EH (cell line): ENCODE data around the gene SRCAP.

Source experiments
- DNase-seq: peaks from one replicate; pipeline ENCODE4 v3.0.0-alpha.2; 2015; ENCODE audit warnings: low read depth

The SRCAP gene

DNA sequence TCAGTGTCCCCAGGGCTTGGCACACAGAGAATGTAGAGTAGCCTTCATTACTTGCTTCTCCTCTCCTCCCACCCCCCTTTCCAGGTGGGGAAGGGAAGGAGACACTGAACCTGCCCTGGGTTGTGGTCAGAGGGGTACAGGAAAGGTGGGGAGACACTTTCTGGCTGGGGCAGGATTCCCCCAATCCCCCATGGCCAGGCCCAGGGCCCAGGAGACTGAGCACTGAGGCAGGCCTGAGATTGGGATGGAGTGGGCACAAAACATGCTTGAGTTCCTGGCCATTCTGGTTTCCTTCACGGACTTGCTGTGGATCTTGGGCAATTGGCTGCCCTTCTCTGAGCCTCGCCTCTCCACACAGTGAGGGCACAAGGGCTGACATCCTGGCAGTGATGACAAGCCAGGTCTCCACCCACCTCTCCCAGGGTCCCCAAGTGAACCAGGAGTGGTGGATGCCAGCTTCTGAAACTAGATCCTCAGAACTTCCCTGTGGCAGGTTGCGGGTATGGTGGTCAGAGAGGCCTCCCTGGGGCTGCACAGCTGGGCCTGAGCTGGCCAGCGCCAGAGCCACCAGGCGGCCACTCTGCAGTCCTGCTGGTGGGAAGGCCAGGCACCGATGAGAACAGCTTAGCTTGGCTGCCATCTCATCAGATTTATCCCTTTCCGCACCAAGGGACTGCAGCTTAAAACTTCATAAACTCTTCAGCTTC, 78.8 kb downstream of the SRCAP start:
- peak; percentile 8 for DNase-seq

GRCh38 chr16:30778549-30779244, 79.7 kb downstream of the SRCAP start:
- DNase-seq = peak; percentile 14

DNA sequence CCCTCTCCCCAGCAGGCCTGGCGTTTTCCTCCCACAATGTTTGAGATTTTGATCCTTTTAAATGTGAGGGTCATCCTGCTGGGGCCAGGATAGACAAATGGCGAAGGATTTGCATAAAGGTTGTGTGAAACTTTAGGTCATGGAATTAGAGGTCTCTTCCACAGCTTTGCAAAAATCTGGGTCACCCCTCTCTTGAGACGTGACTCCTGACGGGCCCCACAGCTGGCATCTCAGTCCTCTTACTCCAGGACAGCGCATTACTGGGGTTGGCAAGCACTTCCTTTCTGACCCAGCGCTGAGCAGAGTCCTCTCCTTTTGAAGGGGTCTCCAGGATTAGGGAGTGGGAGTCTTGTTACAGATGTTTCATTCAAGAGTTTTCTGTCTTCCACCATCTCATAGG, 80.6 kb downstream of the SRCAP start:
- DNase-seq = no peak

DNA sequence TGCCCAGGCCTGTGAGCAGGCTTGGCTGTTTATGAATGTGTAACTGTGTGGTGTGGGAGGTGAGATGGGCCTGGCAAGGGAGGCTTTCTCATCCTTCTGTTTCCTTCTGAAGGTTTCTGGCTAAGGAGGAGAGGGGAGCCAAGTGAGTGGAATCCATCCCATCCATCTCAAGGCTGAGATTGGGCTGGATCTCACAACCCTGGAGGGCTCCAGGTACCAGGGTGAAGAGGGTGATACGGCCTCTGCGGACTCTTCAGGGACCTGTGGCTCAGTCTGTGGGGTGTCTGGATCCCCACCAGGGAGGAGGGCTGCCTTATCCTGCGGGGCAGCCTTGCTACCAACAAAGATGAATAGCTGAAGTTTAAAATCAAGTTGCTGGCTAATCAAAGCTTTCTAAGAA, 81.0 kb downstream of the SRCAP start:
- DNase-seq = no peak

DNA sequence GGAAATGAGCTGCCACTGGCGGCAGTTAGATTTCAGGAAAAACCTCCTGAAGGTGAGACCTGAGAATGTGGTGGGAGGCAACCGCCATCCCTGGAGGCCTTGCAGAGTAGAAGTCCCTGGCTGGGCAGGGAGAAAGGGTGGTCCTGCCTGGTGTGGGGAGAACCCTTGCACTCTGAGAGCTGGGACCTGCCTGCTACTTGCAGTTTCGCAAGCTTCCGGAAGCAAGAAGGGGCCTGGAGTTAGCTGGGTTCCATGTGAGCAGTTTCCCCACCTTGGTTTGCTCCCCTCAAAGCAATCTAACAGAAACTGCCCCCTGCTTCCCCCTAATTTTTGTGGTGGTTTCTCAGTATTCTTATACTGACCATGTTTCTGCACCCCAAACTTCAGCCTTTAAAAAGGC, 81.6 kb downstream of the SRCAP start:
- no peak for DNase-seq

GRCh38 chr16:30782486-30783279, 83.7 kb downstream of the SRCAP start:
- no peak for DNase-seq

GRCh38 chr16:30783280-30784109, 84.5 kb downstream of the SRCAP start:
- DNase-seq = no peak

DNA sequence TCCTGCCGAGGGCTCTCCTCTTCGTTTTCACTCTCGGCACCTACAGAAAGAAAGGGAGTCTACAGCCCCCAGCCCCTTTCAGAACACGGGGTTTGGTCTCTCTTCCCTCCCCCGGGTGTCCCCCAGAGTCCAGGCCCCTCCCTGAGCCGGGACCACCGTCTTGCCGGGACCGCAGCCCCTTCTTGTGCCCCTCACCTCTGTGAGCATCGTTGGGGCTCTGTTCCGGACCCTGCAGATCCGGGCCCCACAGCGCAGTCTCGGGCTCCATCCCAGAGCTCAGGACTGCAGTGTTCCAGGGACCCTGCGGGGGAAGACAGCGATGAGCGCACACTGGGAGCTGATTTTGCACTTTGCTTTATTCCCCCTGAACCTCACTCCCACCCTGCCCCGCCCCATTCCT, 85.2 kb downstream of the SRCAP start:
- no peak for DNase-seq

GRCh38 chr16:30785126-30786106, 86.4 kb downstream of the SRCAP start:
- DNase-seq = no peak

DNA sequence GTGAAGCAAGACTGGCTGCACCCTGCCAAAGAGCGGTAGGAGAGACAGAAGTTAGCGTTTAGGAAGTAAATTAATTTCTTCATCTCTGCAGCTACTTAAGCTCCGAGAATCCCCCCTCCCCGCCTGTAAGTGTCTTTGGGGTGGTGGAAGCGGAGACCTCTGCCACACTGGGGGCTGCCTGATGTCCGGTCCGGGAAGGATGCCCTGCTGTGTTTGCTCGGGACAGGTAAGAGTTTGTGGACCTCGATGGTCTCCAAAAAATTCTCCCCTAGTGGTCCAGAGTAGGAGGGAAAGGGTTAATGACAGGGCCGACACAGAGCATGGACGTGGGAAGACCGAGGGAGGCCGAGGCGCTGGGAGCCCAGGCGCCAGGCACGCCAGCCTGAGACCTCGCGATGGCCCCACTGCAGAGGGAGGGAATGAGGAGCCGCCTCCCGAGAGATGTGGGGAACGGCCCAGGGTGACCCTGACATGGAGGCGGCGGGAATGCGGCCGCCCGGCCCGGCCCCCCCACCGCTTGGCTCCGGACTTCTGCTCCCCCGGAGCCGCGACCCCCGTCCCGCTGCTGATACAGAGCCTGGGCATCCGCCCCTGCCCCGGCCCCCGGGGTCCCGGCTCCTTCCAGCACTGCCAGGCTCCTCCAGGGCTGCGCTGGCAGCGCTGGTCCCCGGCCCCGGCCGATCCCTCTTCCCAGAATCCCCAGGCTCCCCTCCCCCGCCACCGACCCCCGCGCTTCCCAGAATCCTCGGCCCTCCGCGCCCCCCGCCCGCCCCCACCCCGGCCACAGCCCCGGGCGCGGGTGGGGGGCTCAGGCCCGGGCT, 87.4 kb downstream of the SRCAP start:
- peak; percentile 80 for DNase-seq

DNA sequence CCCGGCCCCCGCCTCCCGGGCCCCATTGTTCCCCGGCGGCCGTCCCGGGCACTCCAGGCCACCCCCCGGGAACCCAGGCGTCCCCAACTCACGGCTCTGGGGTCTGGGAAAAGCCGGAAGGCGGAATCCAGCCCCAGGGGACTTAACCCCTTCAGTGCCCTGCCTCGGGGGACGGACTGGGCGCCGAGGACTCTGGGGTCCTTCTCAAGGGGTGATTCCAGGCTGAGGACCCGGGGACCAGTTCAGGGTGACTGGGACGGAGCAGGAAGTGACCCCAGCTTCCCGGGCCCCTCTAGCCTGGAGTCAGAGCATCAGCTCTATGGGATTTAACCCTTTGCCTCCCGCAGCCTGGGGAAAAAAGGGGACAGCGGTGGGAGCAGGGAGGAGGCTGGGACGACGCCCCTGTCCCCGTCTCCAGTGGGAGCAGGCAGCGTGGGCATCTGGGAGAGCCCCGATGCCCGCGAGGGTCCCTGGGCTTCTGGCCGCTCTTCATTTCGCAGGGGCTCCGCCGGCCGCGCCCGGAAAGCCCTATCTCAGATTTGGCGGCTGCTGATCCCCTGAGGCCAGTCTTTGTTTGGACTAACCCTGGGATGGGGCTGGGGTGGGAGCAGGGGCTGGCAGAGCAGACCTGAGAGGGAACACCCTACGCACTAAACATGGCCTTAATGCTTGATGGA, 88.1 kb downstream of the SRCAP start, which contains the start of gene ZNF629:
Gene ZNF629, minus strand, starts transcription at position 270 of the 677 bp plus-strand sequence. CDS start 2,723 bp downstream, outside the sequence.
- DNase-seq = peak; percentile 75

- DNase-seq = no peak
Measured at GRCh38 chr16:30787613-30788378, 88.8 kb downstream of the SRCAP start.
